ENCODE measurements around the gene EPHB1. TPM values are rescaled to one million over a fixed set of nuclear protein-coding genes. Genes with fewer than 3 reads are reported as not detected.

EPHB1 gene
- total and polyA plus RNA-seq, 12 donors, result 0.07 to 3.4 (median 1.6) TPM

DNA sequence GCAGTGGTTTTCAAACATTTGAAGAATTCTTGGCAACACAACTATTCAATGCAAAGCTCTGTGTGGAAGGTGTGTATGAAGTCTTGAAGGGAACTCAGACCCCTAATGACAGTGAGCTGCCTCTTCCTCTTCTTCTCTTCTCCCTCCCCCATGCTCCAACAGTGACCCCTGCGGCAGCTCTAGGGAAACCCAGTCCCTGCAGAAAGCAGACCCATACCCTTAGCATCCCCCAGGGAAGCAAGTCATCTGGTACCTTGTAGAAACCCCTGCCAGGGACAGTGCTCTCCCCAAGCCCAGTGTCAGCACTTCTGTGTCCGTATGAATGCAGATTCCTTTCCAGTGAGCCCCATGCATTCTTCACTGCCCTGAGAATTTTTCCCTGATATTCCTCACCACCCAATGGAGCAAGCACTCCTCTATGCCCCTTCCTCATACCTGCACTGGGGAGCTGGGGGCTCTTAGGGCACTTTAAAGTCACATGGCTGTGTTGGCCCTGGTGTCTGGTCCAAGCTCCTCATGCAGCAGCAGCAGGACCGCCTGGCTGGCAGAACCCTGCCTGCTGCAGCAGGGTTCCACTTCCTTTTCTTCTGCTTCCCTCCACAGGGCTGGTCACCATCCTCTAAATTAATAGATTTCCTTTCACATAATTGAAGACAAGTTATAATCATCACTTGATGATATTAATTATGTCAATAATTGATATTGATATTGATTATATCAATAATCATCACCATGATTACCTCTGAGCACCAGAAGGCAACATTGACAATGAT is 442.5 kb downstream of the EPHB1 start:
- no peak overlapping the region for H3K27ac ChIP-seq
- no peak overlapping the region for H3K4me3 ChIP-seq
- DNase-seq (no peak), ATAC-seq (no peak)
- no peaks in the 10 kb centered on the region for H3K4me1 ChIP-seq
- TF ChIP-seq, protein P1, sequence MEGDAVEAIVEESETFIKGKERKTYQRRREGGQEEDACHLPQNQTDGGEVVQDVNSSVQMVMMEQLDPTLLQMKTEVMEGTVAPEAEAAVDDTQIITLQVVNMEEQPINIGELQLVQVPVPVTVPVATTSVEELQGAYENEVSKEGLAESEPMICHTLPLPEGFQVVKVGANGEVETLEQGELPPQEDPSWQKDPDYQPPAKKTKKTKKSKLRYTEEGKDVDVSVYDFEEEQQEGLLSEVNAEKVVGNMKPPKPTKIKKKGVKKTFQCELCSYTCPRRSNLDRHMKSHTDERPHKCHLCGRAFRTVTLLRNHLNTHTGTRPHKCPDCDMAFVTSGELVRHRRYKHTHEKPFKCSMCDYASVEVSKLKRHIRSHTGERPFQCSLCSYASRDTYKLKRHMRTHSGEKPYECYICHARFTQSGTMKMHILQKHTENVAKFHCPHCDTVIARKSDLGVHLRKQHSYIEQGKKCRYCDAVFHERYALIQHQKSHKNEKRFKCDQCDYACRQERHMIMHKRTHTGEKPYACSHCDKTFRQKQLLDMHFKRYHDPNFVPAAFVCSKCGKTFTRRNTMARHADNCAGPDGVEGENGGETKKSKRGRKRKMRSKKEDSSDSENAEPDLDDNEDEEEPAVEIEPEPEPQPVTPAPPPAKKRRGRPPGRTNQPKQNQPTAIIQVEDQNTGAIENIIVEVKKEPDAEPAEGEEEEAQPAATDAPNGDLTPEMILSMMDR (IDR thresholded peaks at IDR 0.05), result no peak
- no peaks in the 10 kb centered on the region for H3K36me3 ChIP-seq
- H3K27me3 ChIP-seq, result peaks cover 0 to 17% (median 0%) of the 10 kb centered on the region in 7 donors
- H3K9me3 ChIP-seq, result no peaks in the 10 kb centered on the region
- intact Hi-C loops (cut with DNase I), result loop anchor here in 1 of 10 donors (10.0 kb wide), 1 partner anchor 107 kb away; no protein-coding TSS in a partner anchor
- 45 to 54% methylated on average over 3 of the region's 3 CpGs for WGBS, 2 donors

DNA sequence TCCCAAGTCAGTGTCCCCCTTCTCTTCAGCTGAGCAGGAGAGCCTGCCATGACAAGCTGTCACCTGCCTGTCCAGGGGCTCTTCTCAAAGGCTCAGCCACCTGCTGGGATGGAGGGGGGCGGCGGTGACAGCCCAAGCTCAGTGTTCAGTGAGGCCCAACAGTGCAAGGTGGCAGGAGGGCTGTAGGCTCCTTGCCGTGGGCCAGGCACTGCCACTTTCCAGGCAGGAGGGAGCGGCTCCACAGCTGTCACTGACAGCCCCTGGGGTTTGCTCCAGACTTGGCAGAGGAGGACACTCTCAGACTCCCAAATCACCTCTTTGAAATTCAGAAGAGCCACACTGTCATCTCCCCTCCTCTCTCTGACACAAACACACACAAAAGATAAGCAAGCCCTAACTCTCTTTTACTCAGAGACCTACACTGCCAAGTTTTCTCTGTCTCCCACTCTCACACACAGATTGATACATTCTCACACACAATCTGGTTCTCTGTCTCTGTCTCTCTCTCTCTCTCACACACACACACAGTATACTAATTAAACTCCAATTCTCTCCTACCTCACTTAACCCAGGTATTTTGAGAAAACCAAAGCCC is 443.3 kb downstream of the EPHB1 start:
- ATAC-seq, result no peak
- no peak overlapping the region for H3K27ac ChIP-seq
- 54 to 61% methylated on average over 4 of the region's 4 CpGs for WGBS, 2 donors
- intact Hi-C loops (cut with DNase I), result loop anchor here in 1 of 10 donors (10.0 kb wide), 1 partner anchor 106 kb away; no protein-coding TSS in a partner anchor
- H3K36me3 ChIP-seq, result no peaks in the 10 kb centered on the region
- no peaks in the 10 kb centered on the region for H3K4me1 ChIP-seq
- peaks cover 0 to 17% (median 0%) of the 10 kb centered on the region in 7 donors for H3K27me3 ChIP-seq
- H3K4me3 ChIP-seq, result no peak overlapping the region
- no peaks in the 10 kb centered on the region for H3K9me3 ChIP-seq
- TF ChIP-seq, protein P1 (IDR thresholded peaks at IDR 0.05), result no peak
- DNase-seq, result no peak

DNA sequence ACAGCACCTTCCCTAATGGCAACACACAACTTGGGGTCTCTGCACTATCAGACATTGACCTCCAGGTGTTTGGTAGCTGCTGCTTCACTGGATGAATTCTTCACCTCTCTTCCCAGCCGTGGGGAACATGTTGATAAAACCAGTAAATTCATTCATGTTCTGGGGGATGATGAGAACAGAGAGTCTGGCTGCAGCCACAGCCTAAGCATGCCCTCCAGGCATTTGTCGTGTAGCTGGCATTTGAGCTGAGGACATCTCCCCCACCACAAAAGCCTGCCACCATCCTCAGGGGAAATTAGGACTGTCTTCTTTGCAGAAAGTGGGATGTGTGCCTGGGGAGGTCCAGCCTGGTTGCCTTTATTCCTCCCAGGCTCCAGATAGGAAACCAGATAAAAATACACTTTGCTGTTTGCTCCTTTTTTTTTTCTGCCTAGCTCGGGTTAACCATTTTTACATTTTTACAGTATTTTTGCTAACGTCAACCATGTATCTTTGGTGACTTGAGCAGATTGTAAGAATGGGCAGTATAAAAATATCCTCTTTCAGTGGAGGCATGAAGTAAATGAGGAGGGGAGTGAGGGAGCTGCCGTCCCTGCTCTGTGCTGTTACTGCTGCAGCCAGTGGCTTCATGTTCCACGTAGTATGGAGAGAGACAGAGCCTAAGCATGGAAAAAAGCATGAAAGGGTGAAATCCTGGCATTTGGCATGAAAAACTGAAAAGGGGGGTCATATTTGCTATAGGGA is 444.0 kb downstream of the EPHB1 start:
- H3K4me1 ChIP-seq, result no peaks in the 10 kb centered on the region
- ATAC-seq (no peak), DNase-seq (no peak)
- H3K27ac ChIP-seq, result no peak overlapping the region
- no peaks in the 10 kb centered on the region for H3K36me3 ChIP-seq
- no peak overlapping the region for H3K4me3 ChIP-seq
- H3K27me3 ChIP-seq, result peaks cover 0 to 17% (median 0%) of the 10 kb centered on the region in 7 donors
- H3K9me3 ChIP-seq, result no peaks in the 10 kb centered on the region
- TF ChIP-seq, protein P1 (IDR thresholded peaks at IDR 0.05), result no peak
- 55 to 59% methylated on average over 6 of the region's 6 CpGs for WGBS, 2 donors
- intact Hi-C loops (cut with DNase I), result loop anchor here in 1 of 10 donors (10.0 kb wide), 1 partner anchor 106 kb away; no protein-coding TSS in a partner anchor

DNA sequence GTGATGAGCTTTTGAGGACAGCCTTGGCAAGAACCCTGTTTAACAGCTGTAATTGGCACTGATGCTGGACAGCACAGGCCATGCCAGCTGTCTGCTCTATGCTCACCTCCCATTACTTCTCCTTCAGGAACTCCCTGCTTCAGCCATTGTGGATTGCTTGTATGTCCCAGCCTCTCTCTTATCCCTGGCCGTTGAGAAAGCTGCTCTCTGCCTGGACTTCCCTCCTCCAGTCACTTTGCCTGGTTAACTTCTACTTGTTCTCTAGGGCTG is 444.5 kb downstream of the EPHB1 start:
- ATAC-seq (no peak), DNase-seq (no peak)
- H3K9me3 ChIP-seq, result no peaks in the 10 kb centered on the region
- TF ChIP-seq, protein P1 (IDR thresholded peaks at IDR 0.05), result no peak
- H3K27me3 ChIP-seq, result peaks cover 0 to 17% (median 0%) of the 10 kb centered on the region in 7 donors
- no peak overlapping the region for H3K4me3 ChIP-seq
- H3K4me1 ChIP-seq, result no peaks in the 10 kb centered on the region
- no peaks in the 10 kb centered on the region for H3K36me3 ChIP-seq
- no peak overlapping the region for H3K27ac ChIP-seq
- 40 to 48% methylated on average over 1 of the region's 1 CpG for WGBS, 2 donors
- intact Hi-C loops (cut with DNase I), result loop anchor here in 1 of 10 donors (10.0 kb wide), 1 partner anchor 105 kb away; no protein-coding TSS in a partner anchor

Data from heart right ventricle (tissue), 16 donors.